A549 (cell line): ENCODE data around the gene CAPN7.

Experiments
- FOXS1 ChIP-seq: fragments of 250-450 bp; sonication (Bioruptor Pico); IDR thresholded peaks from 2 replicates; pipeline ENCODE4 v1.5.0; 2020; ENCODE audit warnings: mild to moderate bottlenecking, moderate library complexity
- POLR2A ChIP-seq: IDR thresholded peaks from 2 replicates; pipeline ENCODE4 v1.6.1; 2012; ENCODE audit warnings: mild to moderate bottlenecking, low read length
- REST ChIP-seq: fragments of 200-600 bp; sonication (generic); IDR thresholded peaks from 2 replicates; pipeline ENCODE4 v1.6.1; 2016; ENCODE audit warnings: antibody characterized with exemption, mild to moderate bottlenecking, moderate library complexity
- RFX5 ChIP-seq: fragments of 450-650 bp; IDR thresholded peaks from 2 replicates; pipeline ENCODE4 v1.7.1; 2014; ENCODE audit warnings: antibody characterized with exemption, mild to moderate bottlenecking, moderate library complexity
- ZSCAN20 ChIP-seq: fragments of 250-450 bp; sonication (Bioruptor Pico); IDR thresholded peaks from 2 replicates; pipeline ENCODE4 v1.8.0; 2022; ENCODE audit warnings: mild to moderate bottlenecking, moderate library complexity
- TF ChIP-seq, protein P1 (sequence below): fragments of >200 bp; sonication (Bioruptor Twin); formaldehyde crosslinking; IDR thresholded peaks from 3 replicates; pipeline ENCODE4 v1.5.1; 2016

DNA sequence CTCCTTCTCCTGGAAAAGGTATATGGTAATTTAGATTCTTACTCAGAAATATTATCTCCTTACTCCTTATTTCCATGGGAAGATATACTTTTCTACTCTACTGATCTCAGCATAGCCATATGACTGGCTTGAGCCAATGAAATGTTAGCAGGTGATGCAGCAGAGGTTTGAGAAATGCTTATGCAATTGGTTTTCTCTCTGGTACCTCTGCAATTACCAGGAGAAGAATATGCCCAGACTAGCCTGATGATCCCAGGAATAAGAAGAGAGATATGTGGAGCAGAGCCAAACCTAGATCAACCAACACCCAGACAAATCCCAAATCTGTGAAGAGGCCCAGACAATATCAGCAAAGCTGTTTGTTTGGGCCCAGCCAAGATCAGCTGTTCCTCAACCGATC is 33.2 kb upstream of the CAPN7 start:
- TF ChIP-seq FOXS1 (CRISPR knock-in tag) (no peak), POLR2A (no peak), REST (no peak), ZSCAN20 (CRISPR knock-in tag) (no peak), RFX5 (no peak)
- TF ChIP-seq, protein P1, sequence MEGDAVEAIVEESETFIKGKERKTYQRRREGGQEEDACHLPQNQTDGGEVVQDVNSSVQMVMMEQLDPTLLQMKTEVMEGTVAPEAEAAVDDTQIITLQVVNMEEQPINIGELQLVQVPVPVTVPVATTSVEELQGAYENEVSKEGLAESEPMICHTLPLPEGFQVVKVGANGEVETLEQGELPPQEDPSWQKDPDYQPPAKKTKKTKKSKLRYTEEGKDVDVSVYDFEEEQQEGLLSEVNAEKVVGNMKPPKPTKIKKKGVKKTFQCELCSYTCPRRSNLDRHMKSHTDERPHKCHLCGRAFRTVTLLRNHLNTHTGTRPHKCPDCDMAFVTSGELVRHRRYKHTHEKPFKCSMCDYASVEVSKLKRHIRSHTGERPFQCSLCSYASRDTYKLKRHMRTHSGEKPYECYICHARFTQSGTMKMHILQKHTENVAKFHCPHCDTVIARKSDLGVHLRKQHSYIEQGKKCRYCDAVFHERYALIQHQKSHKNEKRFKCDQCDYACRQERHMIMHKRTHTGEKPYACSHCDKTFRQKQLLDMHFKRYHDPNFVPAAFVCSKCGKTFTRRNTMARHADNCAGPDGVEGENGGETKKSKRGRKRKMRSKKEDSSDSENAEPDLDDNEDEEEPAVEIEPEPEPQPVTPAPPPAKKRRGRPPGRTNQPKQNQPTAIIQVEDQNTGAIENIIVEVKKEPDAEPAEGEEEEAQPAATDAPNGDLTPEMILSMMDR = no peak
